Cardiac fibroblast (primary cell): ENCODE data around the gene CRMP1.

Source experiments
- DNase-seq, 2 donors: peaks; one replicate each; pipeline versions ENCODE4 v3.0.0 to v3.0.0-alpha.2; 2010; ENCODE audit warnings: low read depth in 2 of 2
- H3K4me3 ChIP-seq, 2 donors: replicated peaks in 1 of 2; 1 replicate in 1 of 2; 2 replicates in 1 of 2; pipeline ENCODE4 v1.5.1; 2011; ENCODE audit warnings: low read depth in 2 of 2, low read length in 2 of 2, mild to moderate bottlenecking in 2 of 2, moderate library complexity in 1 of 2
- CTCF ChIP-seq: IDR thresholded peaks from one replicate; pipeline ENCODE4 v1.5.1; 2011; ENCODE audit warnings: low read depth, mild to moderate bottlenecking, low read length, inconsistent platforms

Gene CRMP1

GRCh38 chr4:5799406-5799805, 93.5 kb downstream of the CRMP1 start:
- DNase-seq, result no peak
- no peak for TF ChIP-seq CTCF
- H3K4me3 ChIP-seq, result no peak overlapping the region

DNA sequence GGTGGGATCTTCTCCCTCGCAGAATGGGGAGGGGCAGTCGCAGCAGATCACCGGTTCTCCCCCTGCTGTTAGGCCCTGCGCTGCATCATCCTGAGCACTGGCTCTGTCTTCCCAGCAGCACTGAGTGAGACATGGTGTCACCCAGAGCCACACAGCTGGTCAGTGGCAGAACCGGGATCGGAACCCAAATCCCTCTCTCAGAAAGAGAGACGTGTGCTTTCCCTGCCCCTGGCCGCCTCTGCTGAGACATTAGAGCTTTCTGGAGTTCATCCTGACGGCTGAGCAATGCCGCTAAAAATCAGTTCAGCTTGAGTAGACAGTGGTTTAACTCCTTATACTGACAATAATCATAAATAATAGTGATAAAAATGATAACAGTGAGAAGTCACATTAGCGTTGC, 93.9 kb downstream of the CRMP1 start:
- TF ChIP-seq CTCF, result no peak
- DNase-seq, result no peak
- H3K4me3 ChIP-seq, result no peak overlapping the region

DNA sequence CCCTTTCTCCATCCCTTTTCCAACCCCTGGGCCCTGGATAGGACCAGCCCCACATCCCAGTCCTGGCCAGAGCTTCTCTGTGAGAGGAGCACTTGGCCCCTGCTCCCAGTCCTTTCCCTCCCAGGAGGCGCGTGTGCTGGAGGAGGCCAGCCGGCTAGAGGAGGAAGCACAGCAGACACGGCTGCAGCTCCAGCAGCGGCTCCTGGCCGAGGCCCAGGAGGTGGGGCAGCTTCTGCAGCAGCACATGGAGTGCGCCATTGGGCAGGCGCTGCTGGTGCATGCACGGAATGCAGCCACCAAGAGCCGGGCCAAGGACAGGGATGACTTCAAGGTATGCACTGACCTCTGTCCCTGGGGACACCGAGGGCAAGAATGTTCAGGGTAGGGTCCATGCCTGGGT, 94.4 kb downstream of the CRMP1 start:
- H3K4me3 ChIP-seq, result no peak overlapping the region
- DNase-seq, result peak; percentile 52 to 56
- TF ChIP-seq CTCF, result no peak

GRCh38 chr4:5797866-5798265, 95.0 kb downstream of the CRMP1 start:
- H3K4me3 ChIP-seq, result no peak overlapping the region
- no peak for DNase-seq
- no peak for TF ChIP-seq CTCF

DNA sequence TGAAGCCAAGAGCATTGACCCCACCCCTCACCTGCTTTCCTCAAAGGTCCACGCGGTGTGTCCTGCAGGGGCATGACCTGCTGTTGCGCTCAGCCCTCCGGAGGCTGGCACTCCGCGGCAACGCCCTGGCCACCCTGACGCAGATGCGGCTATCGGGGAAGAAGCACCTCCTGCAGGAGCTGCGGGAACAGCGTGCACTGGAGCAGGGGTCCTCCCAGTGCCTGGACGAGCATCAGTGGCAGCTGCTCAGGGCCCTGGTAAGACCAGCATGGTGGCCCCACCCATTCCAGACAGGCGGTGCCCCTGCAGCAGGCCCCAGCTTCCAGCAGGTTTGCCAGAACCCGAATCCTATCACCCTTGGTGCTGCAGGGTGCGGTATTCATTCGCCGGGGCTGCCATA, 95.9 kb downstream of the CRMP1 start:
- no peak overlapping the region for H3K4me3 ChIP-seq
- TF ChIP-seq CTCF, result no peak
- DNase-seq, result no peak

GRCh38 chr4:5795580-5795979, 97.3 kb downstream of the CRMP1 start:
- TF ChIP-seq CTCF, result no peak
- DNase-seq, result no peak
- H3K4me3 ChIP-seq, result no peak overlapping the region

DNA sequence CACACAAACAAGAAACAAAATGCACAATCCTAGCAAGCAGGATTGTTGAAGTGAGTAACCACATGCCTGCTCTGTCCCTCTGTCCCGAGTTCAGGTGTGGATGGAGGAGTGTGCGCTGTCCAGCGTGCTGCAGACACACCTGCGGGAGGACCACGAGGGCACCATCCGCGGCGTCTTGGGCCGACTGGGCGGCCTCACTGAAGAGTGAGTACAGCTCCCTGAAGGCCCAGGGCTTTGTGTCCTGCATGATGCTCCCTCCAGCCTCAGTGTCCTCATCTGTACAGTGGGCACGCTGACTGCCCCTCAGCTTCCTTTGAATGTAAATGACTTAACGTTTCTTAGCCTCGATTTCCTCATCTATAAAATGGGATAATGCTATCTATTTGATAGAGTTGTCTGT, 99.4 kb downstream of the CRMP1 start:
- no peak for DNase-seq
- no peak overlapping the region for H3K4me3 ChIP-seq
- TF ChIP-seq CTCF, result no peak
